Measurements from ENCODE around the gene TGFB2. TPM values are rescaled to one million over a fixed set of nuclear protein-coding genes. Genes with fewer than 3 reads are reported as not detected.

The TGFB2 gene
- total RNA-seq (2022; extraction: Qiagen RNA extraction; ENCODE audit: low read depth): 27.0 to 35.7 TPM (median 30.6 TPM) in 5 replicates

DNA sequence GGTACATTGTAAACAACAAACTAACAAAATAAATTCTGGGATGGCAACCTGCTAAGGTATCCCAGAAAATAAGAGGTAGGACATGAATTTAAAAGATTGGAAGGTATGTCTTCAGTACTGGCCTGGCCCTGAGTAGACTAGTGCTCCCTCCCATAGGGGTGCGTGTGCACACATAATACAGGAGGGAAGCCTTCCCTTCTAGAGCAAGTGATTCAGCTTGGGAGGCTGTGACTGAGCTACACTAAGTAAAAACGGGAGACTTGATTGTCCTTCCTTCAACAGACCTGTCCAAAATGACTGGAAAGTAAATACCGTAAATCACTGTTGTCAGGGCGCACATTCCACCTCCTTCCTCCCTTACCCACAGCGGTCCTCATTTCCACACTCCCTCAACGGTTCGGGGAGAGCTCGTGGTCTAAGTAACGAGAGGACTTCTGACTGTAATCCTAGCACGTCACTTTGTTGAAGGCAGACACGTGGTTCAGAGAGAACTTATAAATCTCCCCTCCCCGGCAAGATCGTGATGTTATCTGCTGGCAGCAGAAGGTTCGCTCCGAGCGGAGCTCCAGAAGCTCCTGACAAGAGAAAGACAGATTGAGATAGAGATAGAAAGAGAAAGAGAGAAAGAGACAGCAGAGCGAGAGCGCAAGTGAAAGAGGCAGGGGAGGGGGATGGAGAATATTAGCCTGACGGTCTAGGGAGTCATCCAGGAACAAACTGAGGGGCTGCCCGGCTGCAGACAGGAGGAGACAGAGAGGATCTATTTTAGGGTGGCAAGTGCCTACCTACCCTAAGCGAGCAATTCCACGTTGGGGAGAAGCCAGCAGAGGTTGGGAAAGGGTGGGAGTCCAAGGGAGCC is at the start of gene TGFB2:
Gene TGFB2, plus strand, starts transcription at position 523 of the 859 bp plus-strand sequence. CDS start 1,366 bp downstream, outside the sequence.

Other genes with a start within 250 kb of the TGFB2 start
- 23.3 to 30.6 TPM (median 28.7 TPM) in 5 replicates for gene RRP15, start 60.0 kb upstream of the TGFB2 start, total RNA-seq (2022; extraction: Qiagen RNA extraction; ENCODE audit: low read depth)

All from A549 treated with DMSO at 1 μM for 4 hours (cell line).